Stimulated activated effector memory CD8-positive, alpha-beta T cell treated with anti-CD3 and anti-CD28 coated beads, Interleukin-12 subunit alpha, Interleukin-12 subunit beta, amount 100 ng/mL, for 72 hours (primary cell): ENCODE results near the gene PTPRJ.
A peak's percentile ranks its signal among the peaks of the same experiment; 100 is the strongest.
"Not testable (repeated sequence)": the region's sequence is repeated elsewhere in the genome, so short reads cannot be mapped to it uniquely, and the experiment has no call there.

Experiments
- ATAC-seq: fragments of 150-1000 bp; cut with Tn5 transposase; 2 replicates; pipeline ENCODE4 v1.10.0; 2021
- DNase-seq, 2 donors: peaks; one replicate each; pipeline ENCODE4 v3.0.0; 2021 to 2022; ENCODE audit warnings: low spot score in 2 of 2
- H3K27ac Mint-ChIP-seq: one replicate; pipeline ENCODE4 v1.8.0; 2022; ENCODE audit warnings: mild to moderate bottlenecking, mixed read lengths
- H3K36me3 Mint-ChIP-seq: one replicate; pipeline ENCODE4 v1.8.0; 2022; ENCODE audit warnings: mild to moderate bottlenecking, mixed read lengths
- H3K4me1 Mint-ChIP-seq: one replicate; pipeline ENCODE4 v1.8.0; 2022; ENCODE audit warnings: mixed read lengths
- H3K4me3 Mint-ChIP-seq: one replicate; pipeline ENCODE4 v1.8.0; 2022; ENCODE audit warnings: mild to moderate bottlenecking, mixed read lengths
- H3K9me3 Mint-ChIP-seq: one replicate; pipeline ENCODE4 v1.8.0; 2022; ENCODE audit warnings: mixed read lengths

The PTPRJ gene

DNA sequence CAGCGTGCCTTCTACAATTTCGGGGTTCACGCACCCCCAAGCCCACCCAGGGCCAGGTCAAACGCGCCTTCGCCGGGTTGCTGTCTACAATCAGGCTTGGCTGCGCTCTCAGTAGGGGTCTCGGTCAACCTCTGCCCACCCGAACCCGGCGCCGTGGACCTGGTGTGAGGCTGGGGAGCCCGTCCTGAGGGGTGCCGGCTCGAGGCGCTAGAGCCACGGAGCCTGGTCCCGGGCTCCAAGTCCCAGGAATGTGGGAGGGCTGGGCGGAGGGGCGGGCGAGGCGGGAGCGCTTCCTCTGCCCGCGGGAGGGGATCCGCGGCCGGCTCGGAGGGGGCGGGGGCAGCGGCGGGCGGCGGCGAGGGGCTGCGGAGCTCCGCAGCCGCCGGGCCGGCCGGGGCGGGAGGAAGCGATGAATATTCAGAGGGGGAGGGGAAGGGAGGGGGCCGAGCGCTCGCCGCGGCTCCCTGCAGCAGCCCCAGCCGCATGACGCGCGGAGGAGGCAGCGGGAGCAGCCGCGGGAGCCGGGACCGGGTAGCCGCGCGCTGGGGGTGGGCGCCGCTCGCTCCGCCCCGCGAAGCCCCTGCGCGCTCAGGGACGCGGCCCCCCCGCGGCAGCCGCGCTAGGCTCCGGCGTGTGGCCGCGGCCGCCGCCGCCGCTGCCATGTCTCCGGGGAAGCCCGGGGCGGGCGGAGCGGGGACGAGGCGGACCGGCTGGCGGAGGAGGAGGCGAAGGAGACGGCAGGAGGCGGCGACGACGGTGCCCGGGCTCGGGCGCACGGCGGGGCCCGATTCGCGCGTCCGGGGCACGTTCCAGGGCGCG is at the start of gene PTPRJ:
Gene PTPRJ, plus strand, starts transcription at position 472 of the 819 bp plus-strand sequence. CDS start 354 bp downstream, outside the sequence.
- no peaks in the 10 kb centered on the region for H3K9me3 Mint-ChIP-seq
- peaks cover 35% of the 10 kb centered on the region for H3K36me3 Mint-ChIP-seq
- peak; percentile 70 for ATAC-seq
- H3K4me3 Mint-ChIP-seq, result peak within 1 kb of the TSS; percentile 89
- peak within 1 kb of the TSS; percentile 93 for H3K27ac Mint-ChIP-seq
- H3K4me1 Mint-ChIP-seq, result peaks cover 31% of the 10 kb centered on the region
- peak; percentile 53 to 78 for DNase-seq

DNA sequence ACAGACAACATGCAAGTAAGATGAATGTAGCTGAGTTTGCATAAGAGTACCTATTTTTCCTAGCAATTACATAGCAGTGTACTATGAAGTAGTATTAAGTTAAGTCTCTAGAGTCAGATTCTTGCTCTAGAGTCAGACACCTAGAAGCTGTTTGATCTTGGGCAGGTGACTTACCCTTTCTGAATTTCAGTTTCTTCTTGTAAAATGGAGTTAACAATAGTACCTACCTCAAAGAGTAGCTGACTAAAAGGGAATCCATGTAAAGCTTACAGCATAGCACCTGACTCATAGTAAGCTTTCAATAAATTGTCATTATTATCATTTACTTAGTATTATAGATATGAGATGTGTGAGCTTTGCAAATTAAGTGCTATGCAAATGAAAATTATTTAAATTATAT is 47.8 kb upstream of the PTPRJ start:
- no peak overlapping the region for H3K27ac Mint-ChIP-seq
- H3K36me3 Mint-ChIP-seq, result no peaks in the 10 kb centered on the region
- ATAC-seq, result peak; percentile 56
- no peak overlapping the region for H3K4me3 Mint-ChIP-seq
- no peaks in the 10 kb centered on the region for H3K9me3 Mint-ChIP-seq
- no peak for DNase-seq
- no peaks in the 10 kb centered on the region for H3K4me1 Mint-ChIP-seq

DNA sequence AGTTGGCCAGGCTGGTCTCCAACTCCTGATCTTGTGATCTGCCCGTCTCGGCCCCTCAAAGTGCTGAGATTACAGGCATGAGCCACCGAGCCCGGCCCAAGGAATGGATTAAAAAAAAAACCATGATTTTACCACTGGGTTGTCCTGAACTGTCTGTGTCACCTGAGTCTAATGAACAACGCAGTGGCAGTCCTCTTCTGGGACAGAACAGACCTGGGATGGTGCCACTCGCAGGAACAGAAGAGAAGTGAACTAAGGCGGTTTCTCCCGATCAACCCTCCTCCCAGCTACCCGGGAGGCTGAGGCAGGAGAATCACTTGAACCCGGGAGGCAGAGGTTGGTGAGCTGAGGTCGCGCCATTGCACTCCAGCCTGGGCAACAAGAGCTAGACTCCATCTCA is 46.6 kb upstream of the PTPRJ start:
- not testable (repeated sequence) for ATAC-seq, DNase-seq, H3K4me3 Mint-ChIP-seq, H3K27ac Mint-ChIP-seq, H3K36me3 Mint-ChIP-seq, H3K9me3 Mint-ChIP-seq
- peaks cover 11% of the 10 kb centered on the region for H3K4me1 Mint-ChIP-seq

DNA sequence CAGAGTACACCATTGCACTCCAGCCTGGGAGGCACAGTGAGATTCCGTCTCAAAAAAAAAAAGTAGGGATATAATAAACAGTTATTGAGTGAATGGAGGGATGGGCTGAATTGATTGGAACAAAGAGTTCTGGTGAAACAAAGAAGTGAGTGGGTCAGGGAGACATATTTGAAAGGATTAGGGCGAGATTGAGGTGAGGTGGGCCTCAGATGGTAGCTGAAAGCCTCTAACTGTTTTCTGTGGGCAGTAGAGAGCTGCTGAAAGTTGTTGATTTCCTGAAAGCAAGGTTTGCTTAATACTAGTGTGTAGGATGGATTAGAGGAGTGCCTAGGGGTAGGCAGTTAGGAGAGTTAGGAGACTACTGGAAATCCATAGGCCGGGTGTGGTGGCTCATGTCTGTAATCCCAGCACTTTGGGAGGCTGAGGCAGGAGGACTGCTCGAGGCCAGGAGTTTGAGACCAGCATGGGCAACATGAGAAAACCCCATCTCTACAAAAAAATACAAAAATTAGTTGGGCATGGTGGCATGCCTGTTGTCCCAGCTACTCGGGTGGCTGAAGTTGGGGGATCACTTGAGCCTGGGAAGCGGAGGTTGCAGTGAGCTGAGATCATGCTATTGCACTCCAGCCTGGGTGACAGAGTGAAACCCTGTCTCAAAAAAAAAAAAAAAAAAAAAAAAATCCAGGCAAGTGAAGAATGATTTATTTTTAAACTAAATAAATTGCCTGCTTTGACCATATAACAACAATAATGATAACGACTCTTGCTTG is 41.4 kb upstream of the PTPRJ start:
- Mint-ChIP-seq H3K4me1 (peaks cover 20% of the 10 kb centered on the region), H3K4me3 (no peak overlapping the region), H3K27ac (peak overlapping the region; percentile 2), H3K36me3 (no peaks in the 10 kb centered on the region), H3K9me3 (no peaks in the 10 kb centered on the region)
- DNase-seq, result no peak
- ATAC-seq, result no peak

DNA sequence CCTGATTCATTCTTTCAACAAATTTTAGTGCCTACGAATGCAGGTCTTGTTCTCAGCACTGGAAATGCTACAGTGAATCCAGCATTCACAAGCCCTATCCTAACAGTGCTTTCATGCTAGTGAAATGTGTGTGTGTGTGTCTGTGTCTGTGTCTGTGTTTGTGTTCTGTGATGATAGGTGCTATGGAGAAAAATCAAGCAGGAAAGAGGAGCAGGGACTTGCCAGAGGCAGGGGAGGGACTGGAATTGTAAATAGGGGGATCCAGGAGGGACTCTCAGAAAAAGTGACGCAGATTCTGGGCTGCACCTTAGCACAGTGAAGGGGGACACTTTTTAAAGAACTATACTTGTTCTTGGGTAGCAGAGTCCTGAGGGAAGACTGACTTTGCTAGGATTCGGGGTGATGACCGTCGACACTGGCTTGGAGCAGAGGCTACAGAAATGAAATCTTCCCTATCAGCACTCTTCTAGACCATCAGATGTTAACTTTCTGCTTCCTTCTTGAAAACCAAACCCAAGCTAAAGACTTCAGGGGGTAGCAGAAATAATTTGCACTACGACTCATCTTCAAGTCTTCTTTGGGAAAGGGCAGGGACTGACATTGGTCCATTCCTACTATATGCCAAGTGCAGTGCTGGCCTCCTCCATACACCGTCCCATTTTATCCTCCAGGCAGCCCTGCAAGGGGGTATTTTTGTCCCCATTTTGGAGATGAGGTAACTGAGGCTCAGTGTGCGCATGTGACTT is 39.3 kb upstream of the PTPRJ start:
- Mint-ChIP-seq H3K27ac (peak overlapping the region; percentile 11), H3K9me3 (no peaks in the 10 kb centered on the region)

DNA sequence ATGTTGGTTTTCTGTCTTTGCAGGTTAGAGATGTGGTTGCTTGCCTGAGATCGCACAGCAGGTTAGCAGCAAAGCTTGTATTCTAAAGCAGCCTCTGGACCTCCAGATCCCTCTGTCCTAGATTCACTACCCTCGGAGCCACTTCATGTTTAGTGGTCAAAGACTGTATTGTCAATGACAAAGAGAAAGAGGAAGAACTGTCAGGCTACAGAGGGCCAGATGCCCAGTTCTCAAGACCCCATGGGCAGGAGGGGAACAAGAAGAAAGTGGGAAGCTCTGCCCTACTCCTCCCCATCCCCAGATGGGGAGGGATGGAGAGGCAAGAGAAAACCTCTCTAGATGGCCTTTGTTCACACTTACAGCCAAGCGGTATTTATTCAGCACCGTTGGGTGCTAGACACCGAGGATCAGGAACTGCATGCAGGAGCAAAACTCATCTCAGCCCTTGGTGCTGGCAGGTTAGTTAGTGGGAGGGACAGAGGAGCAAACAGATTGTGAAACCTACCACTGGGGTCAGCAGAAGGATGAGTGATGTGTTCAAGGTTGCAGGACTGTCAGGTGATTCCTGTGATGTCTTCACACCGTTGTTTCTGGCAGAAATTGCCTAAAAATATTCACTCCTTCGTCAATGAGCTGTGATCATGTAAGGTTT is 38.3 kb upstream of the PTPRJ start:
- DNase-seq (no peak), ATAC-seq (peak; percentile 31)
- no peak overlapping the region for H3K27ac Mint-ChIP-seq

More for the DNA sequence above, 39.3 kb upstream of the PTPRJ start:
- DNase-seq (no peak), ATAC-seq (no peak)
- H3K36me3 Mint-ChIP-seq, result no peaks in the 10 kb centered on the region
- H3K4me3 Mint-ChIP-seq, result no peak overlapping the region
- peaks cover 23% of the 10 kb centered on the region for H3K4me1 Mint-ChIP-seq

DNA sequence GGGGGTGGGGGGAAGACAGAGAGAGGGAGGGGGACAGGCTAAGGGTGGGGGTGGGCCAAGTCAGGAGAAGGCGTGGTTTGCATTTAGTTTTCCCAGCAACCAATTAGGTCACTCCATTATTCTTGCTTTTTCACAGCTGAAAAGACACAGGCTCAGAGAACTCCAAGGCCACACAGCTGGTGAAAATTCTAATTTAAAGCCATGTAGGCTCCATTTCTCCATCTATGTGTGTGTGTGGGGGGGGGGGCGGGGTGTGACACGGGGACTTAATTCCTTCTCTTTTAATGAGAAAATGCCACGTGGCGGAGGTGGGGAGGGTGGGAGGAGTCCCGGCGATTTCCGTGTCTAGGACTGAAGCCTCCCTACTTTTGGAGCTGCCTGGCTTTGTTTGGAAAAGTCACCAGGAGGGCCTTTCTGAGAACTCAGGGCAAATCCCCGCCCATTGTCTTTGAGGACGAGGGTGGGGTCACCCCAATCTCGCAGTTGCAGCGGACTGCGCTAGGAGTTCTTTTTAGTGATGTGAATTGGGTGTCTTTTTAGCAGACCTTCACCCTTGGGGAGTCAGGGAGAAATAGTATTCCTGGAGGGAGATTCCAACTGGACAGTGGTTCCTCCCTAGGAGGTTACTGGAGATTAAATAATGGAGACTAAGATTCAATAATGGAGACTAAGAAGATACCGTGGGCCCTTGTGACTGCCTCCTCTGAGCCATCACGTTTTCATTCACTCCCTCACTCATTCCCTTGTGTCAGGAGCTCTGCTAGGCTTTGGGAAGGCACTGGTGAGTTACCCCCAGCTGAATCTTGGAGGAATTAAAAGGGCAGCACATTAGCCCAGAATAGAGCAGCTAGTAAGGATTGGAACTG is 36.4 kb upstream of the PTPRJ start:
- DNase-seq, result no peak
- no peaks in the 10 kb centered on the region for H3K36me3 Mint-ChIP-seq
- H3K9me3 Mint-ChIP-seq, result no peaks in the 10 kb centered on the region
- peaks cover 26% of the 10 kb centered on the region for H3K4me1 Mint-ChIP-seq
- no peak overlapping the region for H3K4me3 Mint-ChIP-seq
- peak overlapping the region; percentile 46 for H3K27ac Mint-ChIP-seq
- no peak for ATAC-seq

More for the DNA sequence above, 38.3 kb upstream of the PTPRJ start:
- Mint-ChIP-seq H3K9me3 (no peaks in the 10 kb centered on the region), H3K4me1 (peaks cover 33% of the 10 kb centered on the region), H3K36me3 (no peaks in the 10 kb centered on the region), H3K4me3 (no peak overlapping the region)

DNA sequence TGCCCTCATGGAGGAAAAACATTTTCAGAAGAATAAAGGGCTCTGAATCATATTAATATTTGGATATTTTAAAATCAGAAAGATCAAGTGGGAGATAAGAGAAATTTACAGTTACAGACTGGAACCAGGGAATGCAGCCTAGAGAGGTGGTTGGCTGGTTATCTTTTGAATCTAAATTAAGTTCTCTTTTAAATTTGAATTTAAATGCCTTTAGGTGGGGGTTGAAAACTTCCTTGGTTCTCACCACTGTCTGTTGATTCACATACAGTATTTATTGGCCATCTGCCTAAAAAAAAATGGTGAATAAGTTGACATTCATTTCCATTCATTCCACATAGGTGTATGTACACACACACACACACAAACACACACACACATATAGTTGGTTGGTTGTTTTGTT is 35.7 kb upstream of the PTPRJ start:
- no peaks in the 10 kb centered on the region for H3K9me3 Mint-ChIP-seq
- peak overlapping the region; percentile 46 for H3K27ac Mint-ChIP-seq
- DNase-seq (no peak), ATAC-seq (no peak)
- H3K36me3 Mint-ChIP-seq, result no peaks in the 10 kb centered on the region
- H3K4me3 Mint-ChIP-seq, result no peak overlapping the region
- peaks cover 29% of the 10 kb centered on the region for H3K4me1 Mint-ChIP-seq

DNA sequence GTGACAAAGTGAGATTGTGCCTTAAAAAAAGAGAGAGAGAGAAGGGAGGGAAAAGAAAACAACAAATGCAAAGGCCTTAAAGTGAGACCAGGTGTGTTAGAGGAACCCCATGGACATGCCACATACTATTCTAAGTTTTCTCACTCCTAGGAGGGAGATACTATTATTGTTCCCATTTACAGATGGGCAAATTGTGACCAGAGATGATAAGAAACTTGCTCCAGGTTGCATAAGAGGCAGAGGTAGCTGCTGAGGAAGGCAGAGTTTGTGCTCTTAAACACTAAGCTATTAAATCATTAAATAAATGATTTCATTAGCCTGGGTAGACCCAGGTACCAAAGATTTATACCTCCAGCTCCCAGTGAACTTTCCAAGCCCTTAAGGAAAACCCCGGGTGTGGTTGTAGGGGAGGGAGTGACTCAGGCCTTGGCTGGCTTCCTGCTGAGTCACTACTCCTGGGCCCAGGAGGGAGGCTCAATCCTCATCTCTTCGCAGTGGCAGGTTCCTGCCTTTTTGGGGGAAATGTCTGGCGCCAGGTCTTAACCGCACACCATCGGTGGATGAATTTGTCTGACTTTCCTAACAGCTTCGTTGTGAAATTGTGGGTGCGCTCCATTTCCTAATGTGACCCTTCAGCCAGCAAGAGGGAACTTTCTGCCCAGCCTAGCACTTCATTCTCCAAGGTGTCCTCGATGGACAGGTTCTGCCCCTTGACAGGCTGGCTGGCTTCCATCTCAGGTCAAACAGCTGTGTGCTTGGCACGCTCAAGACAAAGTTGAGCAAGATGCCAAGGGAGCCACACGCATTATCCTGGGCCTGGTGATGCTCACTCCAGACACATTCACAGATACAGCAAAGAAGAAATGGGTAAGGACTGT is 33.4 kb upstream of the PTPRJ start:
- ATAC-seq (peak; percentile 80), DNase-seq (no peak)
- Mint-ChIP-seq H3K4me3 (no peak overlapping the region), H3K27ac (peak overlapping the region; percentile 67), H3K9me3 (no peaks in the 10 kb centered on the region), H3K4me1 (peaks cover 36% of the 10 kb centered on the region), H3K36me3 (no peaks in the 10 kb centered on the region)

DNA sequence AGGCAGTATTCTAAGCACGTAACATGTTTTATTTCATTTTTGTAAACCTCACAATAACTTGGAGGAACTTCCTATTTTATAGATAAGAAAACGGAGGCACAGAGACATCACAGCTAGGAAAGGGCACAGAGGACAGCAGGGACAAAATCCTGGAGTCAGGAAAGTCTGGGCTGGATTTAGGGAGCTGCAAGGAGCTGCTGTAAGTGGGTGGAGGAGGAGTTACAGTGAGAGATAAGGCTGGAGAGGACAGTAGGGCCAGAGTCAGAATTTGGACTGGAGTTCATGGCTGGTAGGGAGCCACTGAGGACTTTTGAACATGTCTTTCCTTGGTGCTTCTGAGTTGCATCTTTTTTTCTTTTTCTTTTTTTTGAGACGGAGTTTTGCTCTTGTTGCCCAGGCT is 32.2 kb upstream of the PTPRJ start:
- Mint-ChIP-seq H3K4me1 (peaks cover 30% of the 10 kb centered on the region), H3K9me3 (no peaks in the 10 kb centered on the region), H3K4me3 (no peak overlapping the region), H3K27ac (peak overlapping the region; percentile 17), H3K36me3 (no peaks in the 10 kb centered on the region)
- DNase-seq, result no peak
- no peak for ATAC-seq

DNA sequence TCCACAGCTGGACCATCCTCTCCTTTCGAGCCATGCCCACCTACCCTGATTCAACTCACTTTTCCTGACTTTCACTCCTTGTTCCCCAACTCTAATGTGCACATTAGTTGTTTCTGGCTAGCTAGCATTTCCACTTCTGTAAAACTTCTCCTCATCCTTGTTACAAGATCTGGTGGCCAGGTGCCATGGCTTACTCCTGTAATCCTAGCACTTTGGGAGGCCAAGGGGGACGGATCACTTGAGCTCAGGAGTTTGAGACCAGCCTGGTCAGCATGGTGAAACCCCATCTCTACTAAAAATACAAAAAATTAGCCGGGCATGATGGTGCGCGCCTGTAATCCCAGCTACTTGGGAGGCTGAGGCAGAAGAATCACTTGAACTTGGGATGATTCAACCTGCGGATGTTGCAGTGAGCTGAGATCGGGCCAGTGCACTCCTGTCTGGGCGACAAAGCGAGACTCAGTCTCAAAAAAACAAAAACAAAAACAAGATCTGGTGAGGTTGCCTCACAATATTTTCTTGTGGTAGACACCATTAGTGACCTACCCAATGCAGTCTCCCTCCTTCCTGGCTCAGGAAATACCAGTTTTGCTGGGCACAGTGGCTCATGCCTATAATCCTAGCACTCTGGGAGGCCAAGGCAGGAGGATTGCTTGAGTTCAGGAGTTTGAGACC is 31.2 kb upstream of the PTPRJ start:
- H3K36me3 Mint-ChIP-seq, ATAC-seq, H3K9me3 Mint-ChIP-seq, H3K4me3 Mint-ChIP-seq, DNase-seq: not testable (repeated sequence)
- peaks cover 30% of the 10 kb centered on the region for H3K4me1 Mint-ChIP-seq
- H3K27ac Mint-ChIP-seq, result peak overlapping the region; percentile 84

DNA sequence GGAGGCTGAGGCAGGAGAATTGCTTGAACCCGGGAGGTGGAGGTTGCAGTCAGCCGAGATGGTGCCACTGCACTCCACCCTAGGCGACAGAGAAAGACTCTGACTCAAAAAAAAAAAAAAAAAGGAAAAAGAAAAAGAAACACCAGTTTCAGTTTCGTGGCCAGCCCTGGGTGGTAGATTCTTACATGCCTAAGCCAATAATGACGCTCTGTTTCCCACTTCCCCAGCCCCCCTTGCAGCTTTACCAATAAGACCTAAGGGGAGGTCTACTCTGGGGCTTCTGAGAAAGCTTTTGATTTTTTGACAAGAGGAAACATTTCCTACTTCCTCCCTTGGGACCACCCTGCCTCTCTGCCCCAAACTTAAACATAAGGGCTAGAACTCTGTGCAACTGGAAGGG is 30.0 kb upstream of the PTPRJ start:
- peaks cover 30% of the 10 kb centered on the region for H3K4me1 Mint-ChIP-seq
- ATAC-seq (peak; percentile 80), DNase-seq (peak in 1 of 2 donors; percentile 64)
- no peaks in the 10 kb centered on the region for H3K9me3 Mint-ChIP-seq
- no peaks in the 10 kb centered on the region for H3K36me3 Mint-ChIP-seq
- H3K27ac Mint-ChIP-seq, result peak overlapping the region; percentile 75
- no peak overlapping the region for H3K4me3 Mint-ChIP-seq

DNA sequence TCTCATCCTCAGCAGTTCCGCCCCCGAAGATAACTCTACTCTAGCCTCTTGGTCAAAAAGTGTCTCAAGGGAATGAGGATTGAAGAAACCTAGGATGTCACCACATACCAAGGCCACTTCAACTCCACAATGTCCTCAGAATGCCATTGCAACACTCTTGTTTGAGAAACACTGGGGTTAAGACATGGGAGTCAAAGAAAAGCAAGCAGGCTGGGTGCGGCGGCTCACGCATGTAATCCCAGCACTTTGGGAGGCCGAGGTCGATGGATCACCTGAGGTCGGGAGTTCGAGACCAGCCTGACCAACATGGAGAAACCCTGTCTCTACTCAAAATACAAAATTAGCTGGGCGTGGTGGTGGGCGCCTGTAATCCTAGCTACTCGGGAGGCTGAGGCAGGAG is 28.9 kb upstream of the PTPRJ start:
- H3K9me3 Mint-ChIP-seq, ATAC-seq, H3K36me3 Mint-ChIP-seq, DNase-seq, H3K27ac Mint-ChIP-seq, H3K4me3 Mint-ChIP-seq: not testable (repeated sequence)
- H3K4me1 Mint-ChIP-seq, result peaks cover 22% of the 10 kb centered on the region
